ENCODE measurements around the gene OR1I1.

DNA sequence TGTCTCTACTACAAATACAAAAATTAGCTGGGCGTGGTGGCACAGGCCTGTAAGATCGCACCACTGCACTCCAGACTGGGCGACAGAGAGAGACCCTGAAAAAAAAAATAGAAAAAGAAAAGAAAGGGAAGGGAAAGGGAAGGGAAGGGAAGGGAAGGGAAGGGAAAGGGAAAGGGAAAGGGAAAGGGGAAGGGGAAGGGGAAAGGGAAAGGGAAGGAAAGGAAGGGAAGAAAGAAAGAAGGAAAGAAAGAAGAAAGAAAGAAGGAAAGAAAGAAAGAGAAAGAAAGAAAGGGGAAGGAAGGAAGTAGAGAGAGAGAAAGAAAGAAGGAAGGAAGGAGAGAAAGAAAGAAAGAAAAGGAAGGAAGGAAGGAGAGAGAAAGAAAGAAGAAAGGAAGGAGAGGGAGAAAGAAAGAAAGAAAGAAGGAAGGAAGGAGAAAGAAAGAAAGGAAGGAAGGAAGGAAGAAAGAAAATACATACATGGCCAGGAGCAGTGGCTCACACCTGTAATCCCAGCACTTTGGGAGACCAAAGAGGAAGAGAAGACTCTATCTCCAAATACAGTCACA, 17.1 kb downstream of the OR1I1 start:
- TF ChIP-seq CTCF (conservative IDR thresholded peaks at IDR 0.05 in 1 of 2, IDR thresholded peaks at IDR 0.05 in 1 of 2; ENCODE audit: extremely low read depth in 1 of 2, insufficient read depth in 1 of 2, low read depth in 1 of 2, low read length in 2 of 2): no peak
- no peak for TF ChIP-seq EZH2 (IDR thresholded peaks at IDR 0.05; ENCODE audit: borderline replicate concordance, low read length)

Measured in mammary epithelial cell (primary cell).